ENCODE measurements around the gene UTP15.

UTP15 gene
- total RNA-seq = 4.1 to 32.5 (median 21.1) reads per million in 17 experiments

- DNase-seq = peak; percentile 99 to 100 (median 100)
These were observed at the start of gene UTP15, which contains the start of gene ANKRA2 for GRCh38 chr5:73565139-73565968. Gene UTP15 (plus strand): TSS chr5:73565743. CDS start chr5:73567345, 1,602 bp downstream. Gene ANKRA2 (minus strand): TSS chr5:73565639. CDS start chr5:73562881, 2,758 bp downstream.

- peak; percentile 78 to 84 (median 80) for DNase-seq
These were observed 45.8 kb upstream of the UTP15 start for GRCh38 chr5:73519531-73520283.

- no peak for DNase-seq
These were observed 42.6 kb upstream of the UTP15 start for GRCh38 chr5:73522989-73523388.

- DNase-seq = no peak
These were observed 41.7 kb upstream of the UTP15 start for GRCh38 chr5:73523861-73524260.

- DNase-seq = no peak
These were observed 39.8 kb upstream of the UTP15 start for GRCh38 chr5:73525606-73526203.

GRCh38 chr5:73528248-73528647, 37.3 kb upstream of the UTP15 start:
- DNase-seq = no peak

GRCh38 chr5:73529081-73529480, 36.5 kb upstream of the UTP15 start:
- no peak for DNase-seq

GRCh38 chr5:73531356-73531755, 34.2 kb upstream of the UTP15 start:
- DNase-seq = peak in 1 of 4 experiments; percentile 25

GRCh38 chr5:73532195-73532594, 33.3 kb upstream of the UTP15 start:
- no peak for DNase-seq

- DNase-seq = no peak
These were observed 31.4 kb upstream of the UTP15 start for GRCh38 chr5:73534011-73534644.

- no peak for DNase-seq
These were observed 30.6 kb upstream of the UTP15 start for GRCh38 chr5:73534971-73535370.

GRCh38 chr5:73539730-73540129, 25.8 kb upstream of the UTP15 start:
- no peak for DNase-seq

GRCh38 chr5:73540192-73540591, 25.4 kb upstream of the UTP15 start:
- DNase-seq = no peak

GRCh38 chr5:73542020-73542419, 23.5 kb upstream of the UTP15 start:
- no peak for DNase-seq

GRCh38 chr5:73544429-73545402, 20.8 kb upstream of the UTP15 start:
- DNase-seq = no peak

GRCh38 chr5:73545403-73545779, 20.2 kb upstream of the UTP15 start:
- DNase-seq = no peak

- no peak for DNase-seq
These were observed 15.5 kb upstream of the UTP15 start for GRCh38 chr5:73550016-73550415.

GRCh38 chr5:73552642-73553041, 12.9 kb upstream of the UTP15 start:
- no peak for DNase-seq

- DNase-seq = no peak
These were observed 6.6 kb upstream of the UTP15 start for GRCh38 chr5:73558950-73559349.

- DNase-seq = peak in 1 of 4 experiments; percentile 1
These were observed 1.5 kb upstream of the UTP15 start for GRCh38 chr5:73564018-73564417.

GRCh38 chr5:73564675-73565074, 868 bp upstream of the UTP15 start:
- peak; percentile 9 to 25 (median 12) for DNase-seq
